GM21717 (cell line): ENCODE measurements around the gene CLDN12.
A peak's percentile ranks its signal among the peaks of the same experiment; 100 is the strongest.
"Not testable (repeated sequence)": the region's sequence is repeated elsewhere in the genome, so short reads cannot be mapped to it uniquely, and the experiment has no call there.

ENCODE experiments used
- ATAC-seq: cut with Tn5 transposase; IDR thresholded peaks from one replicate; pipeline ENCODE4 v1.9.1; 2021; ENCODE audit warnings: mild to moderate bottlenecking, moderate library complexity; ENCODE audit not compliant: unreplicated experiment

The CLDN12 gene

GRCh38 chr7:90430614-90431460, 27.6 kb downstream of the CLDN12 start:
- no peak for ATAC-seq

- ATAC-seq: no peak
Observed at GRCh38 chr7:90432752-90433151, 29.5 kb downstream of the CLDN12 start.

GRCh38 chr7:90433221-90433620, 30.0 kb downstream of the CLDN12 start:
- no peak for ATAC-seq

- no peak for ATAC-seq
Observed at GRCh38 chr7:90445633-90446032, 42.4 kb downstream of the CLDN12 start.

- no peak for ATAC-seq
Observed at GRCh38 chr7:90446137-90446899, 43.1 kb downstream of the CLDN12 start.

- no peak for ATAC-seq
Observed at GRCh38 chr7:90453259-90453891, 50.1 kb downstream of the CLDN12 start.

- no peak for ATAC-seq
Observed at GRCh38 chr7:90453931-90454330, 50.7 kb downstream of the CLDN12 start.

GRCh38 chr7:90455163-90456030, 52.1 kb downstream of the CLDN12 start:
- ATAC-seq: peak; percentile 84

GRCh38 chr7:90458104-90458503, 54.8 kb downstream of the CLDN12 start:
- no peak for ATAC-seq

- ATAC-seq: no peak
Observed at GRCh38 chr7:90459888-90460287, 56.6 kb downstream of the CLDN12 start.

- no peak for ATAC-seq
Observed at GRCh38 chr7:90461219-90461618, 58.0 kb downstream of the CLDN12 start.

- not testable (repeated sequence) for ATAC-seq
Observed at GRCh38 chr7:90463151-90463628, 59.9 kb downstream of the CLDN12 start.
